GM19240 (cell line): Measurements from ENCODE around the gene BCL7B.
A peak's percentile ranks its signal among the peaks of the same experiment; 100 is the strongest.
"Not testable (repeated sequence)": the region's sequence is repeated elsewhere in the genome, so short reads cannot be mapped to it uniquely, and the experiment has no call there.

Experiments used
- DNase-seq: peaks from one replicate; pipeline ENCODE4 v3.0.0; 2011; ENCODE audit warnings: low spot score; ENCODE audit not compliant: insufficient read length

BCL7B gene

DNA sequence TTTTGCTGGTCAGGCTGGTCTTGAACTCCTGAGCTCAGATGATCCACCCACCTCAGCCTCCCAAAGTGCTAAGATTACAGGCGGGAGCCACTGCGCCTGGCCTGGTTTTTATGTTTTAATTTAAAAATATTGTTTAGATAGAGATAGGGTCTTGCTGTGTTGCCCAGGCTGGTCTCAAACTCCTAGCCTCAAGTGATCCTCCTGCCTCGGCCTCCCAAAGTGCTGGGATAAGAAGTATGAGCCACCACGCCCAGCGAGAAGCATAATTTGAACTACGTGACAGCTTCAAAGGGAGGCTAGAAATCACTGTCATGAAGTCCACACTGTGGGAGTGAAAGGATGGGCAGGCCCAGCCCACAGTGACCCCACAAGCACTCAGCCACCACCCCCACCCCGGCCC lies 21.6 kb downstream of the BCL7B start:
- not testable (repeated sequence) for DNase-seq

DNA sequence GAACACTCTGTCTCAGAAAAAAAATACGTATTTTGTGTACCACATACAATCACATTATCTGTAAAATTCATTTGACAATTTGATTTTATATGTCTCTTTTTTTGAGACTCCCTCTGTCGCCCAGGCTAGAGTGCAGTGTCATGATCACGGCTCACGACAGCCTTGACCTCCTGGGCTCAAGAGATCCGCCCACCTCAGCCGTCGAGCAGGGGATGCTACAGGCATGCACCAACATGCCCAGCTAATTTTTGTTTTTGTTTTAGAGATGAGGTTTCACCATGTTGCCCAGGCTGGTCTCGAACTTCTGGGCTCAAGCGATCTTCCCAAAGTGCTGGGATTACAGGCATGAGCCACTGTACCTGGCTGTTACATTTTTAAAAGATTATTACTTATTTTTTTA lies 23.7 kb downstream of the BCL7B start:
- no peak for DNase-seq

DNA sequence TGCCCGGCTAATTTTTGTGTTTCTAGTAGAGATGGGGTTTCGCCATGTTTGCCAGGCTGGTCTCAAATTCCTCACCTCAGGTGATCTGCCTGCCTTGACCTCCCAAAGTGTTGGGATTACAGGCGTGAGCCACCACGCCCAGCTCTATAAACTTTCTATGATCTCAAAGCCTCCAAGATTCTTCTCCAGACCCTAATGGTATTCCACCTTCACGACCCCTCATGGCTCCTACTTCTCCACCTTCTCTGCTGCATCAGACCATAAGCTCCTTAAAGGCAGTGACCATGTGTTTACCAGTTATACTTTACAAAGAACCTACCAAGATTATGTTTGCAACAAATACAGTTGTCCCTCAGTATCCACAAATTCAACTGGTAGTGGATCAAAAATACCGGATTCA lies 25.3 kb downstream of the BCL7B start:
- no peak for DNase-seq

DNA sequence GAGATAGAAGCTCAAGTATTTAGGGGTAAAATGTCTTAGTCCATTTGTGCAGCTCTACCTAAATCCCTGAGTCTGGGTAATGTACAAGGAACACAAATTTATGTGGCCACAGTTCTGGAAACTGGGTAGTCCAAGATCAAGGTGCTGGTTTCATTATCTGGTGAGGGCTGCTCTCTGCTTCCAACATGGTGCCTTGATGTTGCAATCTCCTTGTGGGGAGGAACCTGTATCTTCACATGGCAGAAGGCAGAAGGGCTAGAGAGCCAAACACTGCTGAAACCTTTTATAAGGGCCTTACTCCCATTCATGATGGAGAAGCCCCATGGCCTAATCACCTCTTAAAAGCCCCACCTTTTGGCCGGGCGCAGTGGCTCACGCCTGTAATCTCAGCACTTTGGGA lies 26.7 kb downstream of the BCL7B start:
- DNase-seq: no peak

DNA sequence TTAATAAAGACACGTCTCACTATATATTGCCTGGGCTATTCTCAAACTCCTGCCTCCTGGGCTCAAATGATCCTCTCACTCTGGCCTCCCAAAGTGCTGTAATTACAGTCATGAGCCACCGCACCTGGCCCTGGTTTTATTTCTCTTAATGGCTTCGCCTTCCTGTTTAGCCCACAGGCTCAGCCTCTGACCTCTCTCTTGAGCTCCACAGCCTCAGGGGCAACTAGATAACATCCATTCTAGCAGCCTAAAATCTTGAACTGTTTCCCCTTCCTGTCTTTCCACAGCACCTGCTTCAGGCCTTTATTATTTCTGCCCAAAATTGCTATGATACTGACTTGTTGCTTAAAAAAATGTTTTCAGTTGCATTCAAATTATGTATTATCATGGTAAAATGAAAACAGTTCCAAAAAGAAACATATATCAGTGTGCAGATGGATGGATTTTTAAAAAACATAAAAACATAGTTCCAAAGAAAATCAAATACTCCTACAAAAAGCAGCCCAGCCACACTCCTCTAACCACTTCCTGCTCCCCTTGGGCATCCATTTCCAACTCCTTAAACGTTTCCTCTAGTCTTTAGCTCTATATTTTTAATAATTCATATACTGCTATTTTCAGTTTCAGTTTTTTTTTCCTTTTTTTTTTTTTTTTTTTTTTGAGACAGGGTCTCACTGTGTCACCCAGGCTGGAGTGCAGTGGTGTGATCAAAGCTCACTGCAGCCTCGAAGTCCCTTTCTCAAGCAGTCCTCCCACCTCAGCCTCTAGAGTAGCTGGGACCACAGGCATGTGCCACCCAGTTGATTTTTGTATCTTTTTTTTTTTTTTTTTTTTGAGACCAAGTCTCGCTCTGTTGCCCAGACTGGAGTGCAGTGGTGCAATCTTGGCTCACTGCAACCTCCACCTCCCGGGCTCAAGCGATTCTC lies 30.3 kb downstream of the BCL7B start:
- DNase-seq: no peak

DNA sequence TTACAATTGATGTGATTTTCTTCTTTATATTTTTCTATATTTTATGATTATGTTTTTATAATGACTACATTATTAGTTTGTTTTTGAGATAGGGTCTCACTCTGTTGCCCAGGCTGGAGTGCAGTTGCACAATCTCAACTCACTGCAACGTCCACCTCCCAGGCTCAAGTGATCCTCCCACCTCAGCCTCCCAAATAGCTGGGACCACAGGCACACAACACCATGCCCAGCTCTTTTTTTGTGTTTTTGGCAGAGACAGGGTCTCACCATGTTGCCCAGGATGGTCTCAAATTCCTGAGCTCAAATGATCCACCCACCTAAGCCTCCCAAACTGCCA lies 31.4 kb downstream of the BCL7B start:
- not testable (repeated sequence) for DNase-seq

DNA sequence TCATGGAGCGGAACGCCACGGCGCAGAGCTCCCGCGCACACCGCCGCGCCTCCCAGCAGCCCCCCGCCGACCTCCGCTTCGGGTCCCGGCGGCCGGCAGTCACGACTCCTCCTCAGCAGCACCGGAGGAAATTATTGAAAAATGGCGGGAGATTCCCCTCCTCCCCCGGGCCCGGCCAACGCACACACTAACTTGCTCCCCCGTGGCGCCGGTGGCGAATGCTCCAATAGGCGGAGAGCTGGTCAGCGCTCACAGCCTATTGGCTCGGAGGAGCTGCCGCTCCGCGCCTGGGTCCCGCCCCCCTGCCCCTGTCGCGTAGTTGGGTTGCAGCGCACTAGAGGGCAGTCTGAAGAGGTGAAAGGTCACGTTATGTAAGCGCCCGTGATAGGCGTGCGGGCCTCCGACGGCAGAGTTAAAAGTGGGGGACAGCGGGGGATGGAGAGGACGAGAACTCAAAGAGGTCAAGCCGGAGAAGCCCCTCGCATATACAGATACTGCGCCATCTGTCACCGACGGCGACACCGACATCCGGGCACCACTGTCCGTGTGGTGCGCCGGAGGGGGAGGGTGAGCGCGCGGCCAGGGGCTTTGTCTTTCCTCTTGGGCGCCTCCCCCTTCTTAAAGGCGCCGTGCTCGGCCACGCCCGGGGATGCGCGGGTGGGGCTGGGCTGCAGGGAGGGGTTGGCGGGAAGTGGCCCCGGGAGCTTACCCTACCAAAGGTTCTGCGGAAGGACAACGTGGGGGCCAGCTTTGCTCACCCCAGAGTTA lies 35.2 kb downstream of the BCL7B start, which contains the start of gene BAZ1B:
Gene BAZ1B (minus strand): TSS at position 189 of the 768 bp plus-strand sequence. CDS start 360 bp downstream, outside the sequence.
- DNase-seq: peak; percentile 91

DNA sequence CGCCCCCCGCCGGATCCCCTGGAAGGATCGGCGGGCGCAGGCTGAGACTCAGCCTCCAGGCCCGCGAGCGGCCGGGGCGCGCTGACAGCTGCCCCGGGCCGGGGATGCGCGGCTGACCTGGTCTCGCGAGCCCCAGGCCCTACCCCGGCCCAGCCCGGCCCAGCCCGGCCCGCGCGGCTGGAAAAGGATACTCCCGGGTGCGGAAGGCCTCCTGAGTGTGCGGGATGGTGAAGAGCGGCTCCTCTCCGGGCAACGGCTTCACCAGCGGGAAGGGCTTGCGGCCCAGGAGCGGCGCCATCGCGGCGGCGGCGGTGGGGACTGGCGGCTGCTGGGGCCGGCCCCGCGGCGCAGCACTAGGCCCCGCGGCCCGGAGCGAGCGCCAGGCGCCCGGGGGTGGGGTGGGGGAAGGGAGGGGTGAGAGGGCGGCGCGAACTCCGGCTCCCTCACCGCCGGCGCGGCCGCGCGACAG lies 35.8 kb downstream of the BCL7B start:
- DNase-seq: peak; percentile 25

DNA sequence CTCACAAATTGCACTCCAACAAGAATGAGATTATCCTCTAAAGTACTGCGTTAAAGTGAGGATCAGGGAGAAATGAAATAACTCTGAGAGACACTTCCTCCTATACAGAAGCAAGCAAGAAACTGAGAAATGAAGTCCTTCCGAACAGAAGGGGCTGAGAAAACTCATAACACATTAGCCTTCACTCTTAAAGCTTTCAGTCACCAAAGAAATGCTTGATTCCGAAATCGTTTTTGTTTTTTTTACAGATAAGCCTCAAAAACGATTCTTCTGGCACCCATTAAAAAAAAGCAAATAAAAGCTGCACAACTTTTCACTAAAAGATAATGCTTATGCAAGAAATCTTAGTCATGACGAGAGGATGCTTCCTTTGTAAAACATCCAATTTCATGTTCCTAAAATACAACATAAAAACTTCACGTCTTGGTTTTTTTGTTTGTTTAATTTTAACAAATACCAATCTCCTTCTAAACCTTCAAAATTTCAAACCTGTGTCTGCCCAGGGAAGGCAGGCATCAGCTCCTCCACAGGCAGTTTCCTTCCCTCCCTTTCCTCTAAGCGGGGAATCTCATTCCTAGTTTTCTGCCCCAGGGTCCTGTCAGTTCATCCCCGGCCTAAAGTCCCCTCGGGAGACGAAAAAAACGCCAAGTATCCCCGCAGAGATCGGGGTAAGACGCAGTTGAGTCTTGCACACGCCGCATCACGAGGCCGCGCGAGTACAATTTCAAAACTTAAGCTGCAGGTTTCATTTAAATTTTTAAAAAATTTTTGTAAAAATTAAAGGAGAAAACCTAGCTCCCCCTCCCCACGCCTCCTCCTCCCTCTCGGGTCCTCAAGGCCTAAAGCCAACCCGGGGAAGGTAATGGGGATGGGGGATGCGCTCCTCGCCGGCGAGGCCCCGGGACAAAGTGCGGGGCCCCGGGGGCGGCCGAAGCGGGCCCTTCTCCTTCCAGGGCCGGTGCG lies 36.5 kb downstream of the BCL7B start:
- no peak for DNase-seq

DNA sequence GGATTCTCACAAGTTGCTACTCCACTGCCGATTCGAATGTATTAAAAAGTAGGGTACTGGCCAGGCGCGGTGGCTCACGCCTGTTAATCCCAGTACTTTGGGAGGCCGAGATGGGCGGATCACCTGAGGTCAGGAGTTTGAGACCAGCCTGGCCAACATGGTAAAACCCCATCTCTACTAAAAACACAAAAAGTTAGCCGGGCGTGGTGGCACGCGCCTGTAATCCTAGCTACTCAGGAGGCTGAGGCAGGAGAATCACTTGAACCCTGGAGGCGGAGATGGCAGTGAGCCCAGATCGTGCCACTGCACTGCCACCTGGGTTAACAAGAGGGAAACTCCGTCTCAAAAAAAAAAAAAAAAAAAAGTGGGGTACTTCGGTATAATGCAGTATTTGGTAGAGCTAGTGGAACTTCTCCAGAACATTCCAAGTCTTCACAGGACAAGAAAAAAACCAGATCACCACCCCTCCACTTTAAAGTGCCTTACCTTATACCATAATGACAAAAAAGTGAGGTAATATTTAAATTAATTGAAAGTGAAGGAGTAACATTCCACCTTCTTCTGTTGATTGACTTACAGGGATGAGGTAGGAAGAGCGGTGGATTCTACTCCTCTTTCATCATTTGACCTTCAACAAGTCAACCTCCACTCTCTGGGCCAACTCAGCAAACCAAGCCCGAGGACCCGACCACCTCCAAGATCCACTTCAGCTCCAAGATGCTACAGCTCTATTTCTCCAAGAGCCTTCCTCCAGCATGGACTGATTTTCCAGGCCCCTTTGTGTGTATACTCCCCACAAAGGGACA lies 37.4 kb downstream of the BCL7B start:
- no peak for DNase-seq

DNA sequence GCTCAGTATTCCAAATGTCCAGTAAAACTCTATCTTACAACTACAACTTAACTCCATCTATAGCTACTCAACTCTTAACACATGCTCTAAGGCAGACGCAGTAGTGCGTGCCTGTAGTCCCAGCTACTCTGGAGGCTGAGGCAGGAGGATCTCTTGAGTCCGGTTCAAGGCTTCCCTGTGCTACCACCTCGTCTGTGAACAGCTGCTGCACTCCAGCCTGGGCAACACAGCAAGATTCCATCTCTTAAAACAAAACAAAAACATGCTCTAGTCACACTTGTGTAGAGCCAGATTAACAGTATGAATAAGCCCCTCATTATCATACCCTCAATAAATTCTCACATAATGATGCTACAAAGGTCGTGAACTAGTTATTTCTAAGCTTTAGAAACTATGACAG lies 39.0 kb downstream of the BCL7B start:
- DNase-seq: no peak

DNA sequence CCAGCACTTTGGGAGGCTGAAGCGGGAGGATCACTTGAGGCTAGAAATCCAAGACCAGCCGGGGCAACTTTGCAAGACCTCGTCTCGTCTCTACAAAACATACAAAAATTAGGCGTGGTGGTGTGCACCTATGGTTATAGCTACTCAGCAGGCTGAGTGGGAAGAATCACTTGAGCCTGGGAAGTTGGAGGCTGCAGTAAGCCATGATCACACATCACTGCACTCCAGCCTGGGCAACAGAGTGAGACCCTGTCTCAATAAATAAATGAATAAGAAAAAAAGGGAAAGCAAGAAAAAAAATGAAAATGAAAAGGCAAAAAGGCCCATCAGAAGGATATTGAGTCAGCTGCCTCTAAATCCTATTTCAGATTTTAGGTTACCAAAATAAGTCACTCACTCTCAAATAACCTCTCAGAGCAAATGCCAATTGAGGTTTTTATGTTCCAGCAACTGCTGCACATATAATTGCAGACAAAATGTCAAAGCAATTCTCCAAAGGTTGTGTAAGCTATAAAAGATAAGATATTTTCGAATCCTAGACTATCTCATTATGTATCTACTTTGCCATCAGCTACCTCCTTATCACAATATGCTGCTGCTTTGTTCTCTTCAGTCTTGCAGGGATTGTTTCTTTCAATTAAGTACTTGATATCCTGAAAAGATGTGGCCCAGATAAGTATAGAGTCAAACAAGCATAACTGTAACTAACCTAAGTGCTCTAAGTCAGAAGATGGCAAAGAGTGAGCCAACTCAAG lies 40.1 kb downstream of the BCL7B start:
- DNase-seq: no peak

DNA sequence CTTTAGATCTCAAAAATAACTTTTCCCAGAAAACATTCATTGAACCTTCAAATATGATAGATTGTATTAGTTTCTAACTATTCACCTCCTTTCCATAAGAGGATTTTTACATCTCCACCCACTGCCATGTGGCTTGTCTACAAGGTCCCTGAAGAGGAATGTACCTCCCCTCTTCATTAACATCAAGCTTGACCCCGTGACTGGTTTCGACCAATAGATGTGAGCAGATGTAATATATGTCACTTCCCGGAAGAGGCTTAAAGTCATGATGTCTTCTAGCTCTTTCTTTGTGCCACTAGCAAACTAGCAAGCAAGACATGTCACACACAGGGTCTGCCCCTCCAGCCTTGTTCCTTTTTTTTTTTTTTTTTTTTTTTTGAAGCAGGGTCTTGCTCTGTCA lies 42.3 kb downstream of the BCL7B start:
- DNase-seq: no peak

DNA sequence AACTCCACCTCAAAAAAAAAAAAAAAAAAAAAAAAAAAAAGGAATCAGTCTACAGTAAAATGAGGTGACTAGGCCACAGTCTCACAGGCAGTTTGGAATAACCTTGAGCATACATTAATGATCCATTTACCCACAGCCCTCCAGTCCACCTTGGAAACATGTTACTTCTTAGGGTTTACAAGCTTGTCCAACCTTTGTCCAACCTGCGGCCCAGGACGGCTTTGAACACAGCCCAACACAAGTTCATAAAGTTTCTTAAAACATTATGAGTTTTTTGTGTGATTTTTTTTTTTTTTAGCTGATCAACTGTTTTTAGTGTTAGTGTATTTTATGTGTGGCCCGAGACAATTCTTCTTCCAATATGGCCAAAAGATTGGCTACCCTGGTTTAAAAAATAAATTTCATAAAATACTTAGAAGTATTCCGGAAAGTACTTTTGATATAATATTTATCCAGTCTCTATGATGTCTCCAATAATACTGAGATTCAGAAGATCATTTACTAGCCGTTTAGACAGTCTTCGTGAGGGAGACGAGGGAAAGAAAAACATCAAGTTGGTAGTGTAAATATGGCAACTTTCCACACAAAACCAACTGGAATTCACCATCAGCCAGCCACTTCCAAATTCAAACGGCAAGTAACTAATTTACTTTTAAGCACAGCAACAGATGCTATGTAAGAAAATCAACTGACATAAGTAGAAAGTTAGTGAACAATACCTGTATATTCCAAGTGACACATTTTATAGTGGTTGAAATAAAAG lies 45.3 kb downstream of the BCL7B start:
- DNase-seq: no peak

DNA sequence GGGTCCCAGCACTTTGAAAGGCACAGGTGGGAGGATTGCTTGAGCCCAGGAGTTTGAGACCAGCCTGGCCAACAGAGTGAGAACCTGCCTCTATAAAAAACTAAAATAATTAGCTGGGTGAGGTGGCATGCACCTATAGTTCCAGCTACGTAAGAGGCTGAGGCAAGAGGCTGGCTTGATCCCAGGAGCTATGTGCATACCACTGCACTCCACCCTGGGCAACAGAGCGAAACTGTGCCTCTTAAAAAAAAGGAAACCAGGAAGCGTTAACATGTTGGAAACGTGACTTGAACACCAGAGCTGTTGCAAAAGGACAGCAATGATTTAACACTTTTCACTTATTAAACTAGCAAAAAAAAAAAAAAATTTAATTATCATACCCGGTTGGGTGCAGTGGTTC lies 48.0 kb downstream of the BCL7B start:
- DNase-seq: no peak

DNA sequence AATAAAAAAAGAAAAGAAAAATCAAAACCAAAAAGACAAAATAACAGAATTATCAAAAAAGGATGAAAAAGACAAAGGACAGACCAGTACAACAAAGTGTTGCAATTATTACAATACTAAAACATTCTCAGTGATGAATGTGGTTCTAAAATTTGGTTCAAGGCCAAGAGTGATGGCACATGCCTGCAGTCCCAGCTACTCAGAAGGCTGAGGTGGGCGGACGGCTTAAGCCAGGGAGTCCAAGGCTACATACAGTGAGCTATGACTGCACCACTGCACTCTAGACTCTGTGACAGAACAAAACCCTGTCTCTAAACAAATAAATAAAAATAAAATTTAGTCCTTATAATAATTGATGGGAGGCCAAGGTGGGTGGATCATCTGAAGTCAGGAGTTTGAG lies 49.9 kb downstream of the BCL7B start:
- no peak for DNase-seq

DNA sequence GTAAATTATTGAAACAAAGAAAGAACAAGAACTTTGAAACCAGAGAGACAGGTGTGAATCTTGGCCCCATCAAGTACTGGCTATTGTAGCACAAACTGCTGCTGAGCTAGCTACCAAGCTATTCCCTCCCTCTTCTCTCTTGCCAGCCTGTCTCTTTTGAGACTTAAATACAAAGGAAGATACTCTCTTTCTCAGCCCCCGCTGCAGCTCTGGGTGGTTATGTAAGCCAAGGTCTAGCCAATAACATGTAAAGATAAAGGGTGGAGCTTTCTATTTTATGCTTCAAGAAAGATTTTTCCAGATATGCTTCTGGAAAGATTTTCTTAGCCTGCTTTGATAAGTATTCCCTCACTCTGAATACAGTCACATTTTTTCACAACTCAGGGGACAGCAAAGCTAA lies 52.6 kb downstream of the BCL7B start:
- no peak for DNase-seq

DNA sequence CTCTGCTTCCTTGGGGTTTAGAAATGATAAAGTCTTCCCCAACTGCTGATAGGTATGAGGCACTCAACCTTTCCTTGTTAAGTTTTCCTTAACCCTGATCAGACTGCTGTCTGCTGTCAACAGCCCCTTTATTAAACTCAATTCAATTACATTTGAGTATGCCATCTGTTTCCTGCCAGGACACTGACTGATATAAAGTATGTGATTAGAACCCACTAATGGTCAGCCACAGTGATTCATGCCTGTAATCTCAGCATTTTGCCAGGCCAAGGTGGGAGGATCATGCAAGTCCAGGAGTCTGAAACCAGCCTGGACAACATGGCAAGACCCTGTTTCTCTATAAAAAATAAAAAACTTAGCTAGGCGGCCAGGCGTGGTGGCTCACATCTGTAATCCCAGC lies 53.5 kb downstream of the BCL7B start:
- DNase-seq: no peak

DNA sequence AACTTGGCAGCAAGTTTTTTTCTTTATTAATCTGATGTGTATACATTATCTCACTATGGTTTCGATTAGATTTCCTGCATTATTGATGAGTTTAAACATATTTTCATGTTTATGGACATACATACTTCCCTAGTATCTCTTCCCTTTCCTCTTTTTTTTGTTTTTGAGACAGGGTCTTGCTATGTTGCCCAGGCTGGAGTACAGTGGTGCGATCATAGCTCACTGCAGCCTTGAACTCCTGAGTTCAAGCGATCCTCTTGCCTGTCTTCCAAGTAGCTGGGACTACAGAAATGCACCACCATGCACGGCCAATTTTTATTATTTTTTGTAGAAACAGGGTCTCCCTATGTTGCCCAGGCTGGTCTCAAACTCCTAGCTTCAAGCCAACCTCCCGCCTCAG lies 54.3 kb downstream of the BCL7B start:
- DNase-seq: no peak
